ENCODE results near the gene PITX3.

DNA sequence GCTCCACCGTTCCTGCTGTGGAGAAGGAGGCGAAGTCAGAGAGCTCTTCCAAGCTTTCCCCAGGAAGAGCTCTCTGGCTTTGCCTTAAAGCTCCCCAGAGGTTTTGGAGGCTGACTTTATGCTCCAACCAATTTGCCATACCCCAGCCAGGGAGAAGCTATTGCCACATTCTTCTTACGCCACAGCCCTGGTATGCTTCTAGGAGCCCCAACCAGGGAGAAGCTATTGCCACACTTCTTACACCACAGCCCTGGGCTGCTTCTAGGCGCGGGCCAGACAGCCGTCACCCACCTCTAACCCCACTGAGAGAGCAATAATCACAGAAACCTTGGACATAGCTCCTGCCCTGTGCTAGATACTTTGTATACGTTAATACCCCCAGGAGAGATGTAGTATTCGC, 14.3 kb downstream of the PITX3 start:
- TF ChIP-seq CTCF (IDR thresholded peaks at IDR 0.05; ENCODE audit: insufficient read depth, low read length): no peak
- peak; percentile 59; the same call in 1 of the 2 replicates for TF ChIP-seq POLR2AphosphoS5 (IDR thresholded peaks at IDR 0.05; ENCODE audit: low read depth)
- TF ChIP-seq, protein P1, sequence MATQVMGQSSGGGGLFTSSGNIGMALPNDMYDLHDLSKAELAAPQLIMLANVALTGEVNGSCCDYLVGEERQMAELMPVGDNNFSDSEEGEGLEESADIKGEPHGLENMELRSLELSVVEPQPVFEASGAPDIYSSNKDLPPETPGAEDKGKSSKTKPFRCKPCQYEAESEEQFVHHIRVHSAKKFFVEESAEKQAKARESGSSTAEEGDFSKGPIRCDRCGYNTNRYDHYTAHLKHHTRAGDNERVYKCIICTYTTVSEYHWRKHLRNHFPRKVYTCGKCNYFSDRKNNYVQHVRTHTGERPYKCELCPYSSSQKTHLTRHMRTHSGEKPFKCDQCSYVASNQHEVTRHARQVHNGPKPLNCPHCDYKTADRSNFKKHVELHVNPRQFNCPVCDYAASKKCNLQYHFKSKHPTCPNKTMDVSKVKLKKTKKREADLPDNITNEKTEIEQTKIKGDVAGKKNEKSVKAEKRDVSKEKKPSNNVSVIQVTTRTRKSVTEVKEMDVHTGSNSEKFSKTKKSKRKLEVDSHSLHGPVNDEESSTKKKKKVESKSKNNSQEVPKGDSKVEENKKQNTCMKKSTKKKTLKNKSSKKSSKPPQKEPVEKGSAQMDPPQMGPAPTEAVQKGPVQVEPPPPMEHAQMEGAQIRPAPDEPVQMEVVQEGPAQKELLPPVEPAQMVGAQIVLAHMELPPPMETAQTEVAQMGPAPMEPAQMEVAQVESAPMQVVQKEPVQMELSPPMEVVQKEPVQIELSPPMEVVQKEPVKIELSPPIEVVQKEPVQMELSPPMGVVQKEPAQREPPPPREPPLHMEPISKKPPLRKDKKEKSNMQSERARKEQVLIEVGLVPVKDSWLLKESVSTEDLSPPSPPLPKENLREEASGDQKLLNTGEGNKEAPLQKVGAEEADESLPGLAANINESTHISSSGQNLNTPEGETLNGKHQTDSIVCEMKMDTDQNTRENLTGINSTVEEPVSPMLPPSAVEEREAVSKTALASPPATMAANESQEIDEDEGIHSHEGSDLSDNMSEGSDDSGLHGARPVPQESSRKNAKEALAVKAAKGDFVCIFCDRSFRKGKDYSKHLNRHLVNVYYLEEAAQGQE (IDR thresholded peaks at IDR 0.05; ENCODE audit: insufficient replicate concordance, low read depth): peak; percentile 40
- TF ChIP-seq GABPA (IDR thresholded peaks at IDR 0.05; ENCODE audit: low read depth): no peak
